Common myeloid progenitor, CD34-positive (primary cell): ENCODE results near the gene RAB3GAP2.
"Not testable (repeated sequence)": the region's sequence is repeated elsewhere in the genome, so short reads cannot be mapped to it uniquely, and the experiment has no call there.

ENCODE experiments used
- CTCF ChIA-PET: fragments of 350-600 bp; sonication (Branson Sonifier 250); formaldehyde crosslinking; loops from one replicate; lab custom pipeline; 2021; ENCODE audit warnings: antibody characterized with exemption; lab: Charles Lee
- POLR2A ChIA-PET: fragments of 350-600 bp; sonication (Branson Sonifier 250); formaldehyde crosslinking; loops from one replicate; lab custom pipeline; 2021; ENCODE audit warnings: antibody characterized with exemption; lab: Charles Lee
- DNase-seq, 3 donors: peaks; one replicate each; pipeline versions ENCODE4 v3.0.0 to v3.0.0-alpha.2; 2013
- H3K27ac ChIP-seq, 2 experiments: 1 replicate in 1 of 2; 2 replicates in 1 of 2; pipeline ENCODE4 v1.7.0; 2013; ENCODE audit warnings: inconsistent platforms in 2 of 2, low read length in 2 of 2, mild to moderate bottlenecking in 2 of 2, low read depth in 1 of 2, moderate library complexity in 1 of 2; ENCODE audit not compliant: severe bottlenecking in 2 of 2, insufficient read depth in 1 of 2, poor library complexity in 1 of 2
- H3K27me3 ChIP-seq, 5 experiments: replicated peaks in 2 of 5; 1 replicate in 3 of 5; 2 replicates in 2 of 5; pipeline versions ENCODE4 v1.6.1 to v1.7.0; 2013; ENCODE audit warnings: low read length in 4 of 5, mild to moderate bottlenecking in 2 of 5, moderate library complexity in 2 of 5, inconsistent platforms in 1 of 5; ENCODE audit not compliant: insufficient read depth in 5 of 5, control insufficient read depth in 4 of 5
- H3K36me3 ChIP-seq, 4 experiments: 1 replicate in 2 of 4; 2 replicates in 2 of 4; pipeline versions ENCODE4 v1.6.1 to v1.7.0; 2013; ENCODE audit warnings: low read length in 3 of 4, control low read depth in 1 of 4, mild to moderate bottlenecking in 1 of 4; ENCODE audit not compliant: control insufficient read depth in 4 of 4, insufficient read depth in 4 of 4
- H3K4me1 ChIP-seq, 4 experiments: 1 replicate in 3 of 4; 2 replicates in 1 of 4; pipeline versions ENCODE4 v1.6.1 to v1.7.1; 2013; ENCODE audit warnings: low read length in 3 of 4, mild to moderate bottlenecking in 3 of 4, control low read depth in 1 of 4, inconsistent platforms in 1 of 4, moderate library complexity in 1 of 4; ENCODE audit not compliant: control insufficient read depth in 4 of 4, insufficient read depth in 4 of 4; ENCODE audit errors: control extremely low read depth in 1 of 4
- H3K4me3 ChIP-seq, 7 experiments: 1 replicate in 4 of 7; 2 replicates in 3 of 7; pipeline versions ENCODE4 v1.5.1 to v1.7.0; 2013; ENCODE audit warnings: mild to moderate bottlenecking in 7 of 7, low read length in 6 of 7, moderate library complexity in 6 of 7, inconsistent platforms in 2 of 7, low read depth in 2 of 7, control low read depth in 1 of 7; ENCODE audit not compliant: insufficient read depth in 4 of 7, control insufficient read depth in 1 of 7; ENCODE audit errors: extremely low read depth in 1 of 7
- H3K9me3 ChIP-seq, 5 experiments: 1 replicate in 4 of 5; 2 replicates in 1 of 5; pipeline versions ENCODE4 v1.6.1 to v1.7.1; 2013; ENCODE audit warnings: low read length in 4 of 5, mild to moderate bottlenecking in 2 of 5, inconsistent platforms in 1 of 5, low read depth in 1 of 5, moderate library complexity in 1 of 5; ENCODE audit not compliant: control insufficient read depth in 4 of 5, insufficient read depth in 2 of 5; ENCODE audit errors: control extremely low read depth in 1 of 5
- WGBS: methylation state at CpG from one replicate; pipeline ENCODE4 v1.1.5; 2013; ENCODE audit not compliant: insufficient coverage; 5-methylcytosine and 5-hydroxymethylcytosine counted together

The RAB3GAP2 gene

DNA sequence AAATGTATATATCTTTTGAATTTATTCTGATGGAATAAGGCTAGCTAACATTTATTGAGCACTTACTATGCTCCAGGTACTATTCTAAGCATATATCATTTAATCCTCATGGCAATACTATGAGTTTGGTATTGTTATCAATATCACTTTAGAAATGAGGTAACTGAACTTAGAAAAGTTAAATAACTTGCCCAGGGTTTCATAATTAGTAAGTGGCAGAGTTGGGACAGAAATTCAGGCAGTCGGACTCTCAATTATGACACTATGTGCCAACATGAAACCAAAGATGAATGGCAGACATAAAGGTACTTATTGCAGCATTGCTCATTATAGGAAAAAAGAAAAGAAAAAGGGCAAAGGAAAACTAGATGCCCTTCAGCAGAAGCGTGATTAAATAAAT is 48.2 kb downstream of the RAB3GAP2 start:
- Histone ChIP-seq H3K4me1 (peaks cover 0 to 10% (median 2%) of the 10 kb centered on the region in 4 experiments), H3K9me3 (no peaks in the 10 kb centered on the region), H3K27me3 (no peaks in the 10 kb centered on the region), H3K27ac (no peak overlapping the region), H3K36me3 (peaks cover 0 to 29% (median 6%) of the 10 kb centered on the region in 4 experiments), H3K4me3 (no peak overlapping the region)
- POLR2A ChIA-PET: no interaction called here
- no CpG with 5 or more reads among the region's 2 CpGs for WGBS
- no peak for DNase-seq
- CTCF ChIA-PET: interaction anchor here (1.0 kb wide), 1 partner anchor 15 kb away, joined by 3 read pairs; no protein-coding TSS in a partner anchor

DNA sequence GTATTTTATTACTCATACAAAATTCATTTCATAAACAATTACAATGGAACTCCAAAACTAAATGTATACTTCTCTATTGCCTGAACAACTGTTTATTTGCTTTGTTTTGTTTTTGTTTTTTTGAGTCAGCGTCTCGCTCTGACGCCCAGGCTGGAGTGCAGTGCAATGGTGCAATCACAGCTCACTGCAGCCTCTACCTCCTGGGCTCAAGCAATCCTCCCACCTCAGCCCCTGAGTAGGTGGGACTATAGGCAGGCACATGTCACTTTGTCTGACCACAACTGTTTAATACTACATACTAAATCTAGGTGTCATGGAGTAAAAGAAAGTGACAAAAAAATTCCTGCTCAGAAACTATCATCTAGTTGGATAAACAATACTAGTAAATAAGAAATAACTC is 49.3 kb downstream of the RAB3GAP2 start:
- DNase-seq: no peak
- no peaks in the 10 kb centered on the region for H3K9me3 ChIP-seq
- WGBS: no CpG with 5 or more reads among the region's 3 CpGs
- ChIA-PET CTCF (no interaction called here), POLR2A (no interaction called here)
- H3K27ac ChIP-seq: no peak overlapping the region
- no peak overlapping the region for H3K4me3 ChIP-seq
- H3K4me1 ChIP-seq: peaks cover 0 to 10% (median 2%) of the 10 kb centered on the region in 4 experiments
- peaks cover 0 to 25% (median 5%) of the 10 kb centered on the region in 4 experiments for H3K36me3 ChIP-seq
- H3K27me3 ChIP-seq: no peaks in the 10 kb centered on the region

DNA sequence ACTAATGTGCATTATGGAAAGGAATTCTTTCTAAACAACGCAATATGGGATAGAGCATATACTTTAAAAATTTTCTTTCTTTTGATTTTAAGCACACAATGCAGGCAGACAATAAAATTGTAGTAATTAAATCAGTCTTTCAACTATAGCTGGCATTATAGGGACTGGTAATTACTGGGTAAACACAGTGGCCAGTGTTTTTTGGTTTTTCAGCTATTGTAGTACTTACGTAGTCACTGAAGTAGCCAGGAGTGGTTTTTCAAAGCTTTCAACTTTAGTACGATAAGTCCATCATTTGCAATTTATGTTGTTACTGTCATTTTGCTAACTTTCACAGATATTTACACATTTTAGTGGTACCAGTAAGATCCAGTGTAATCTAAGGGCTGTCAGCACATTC is 50.6 kb downstream of the RAB3GAP2 start:
- Histone ChIP-seq H3K36me3 (peaks cover 0 to 16% (median 5%) of the 10 kb centered on the region in 4 experiments), H3K9me3 (no peaks in the 10 kb centered on the region), H3K27ac (no peak overlapping the region), H3K4me3 (no peak overlapping the region), H3K27me3 (no peaks in the 10 kb centered on the region), H3K4me1 (peaks cover 0 to 5% (median 0%) of the 10 kb centered on the region in 4 experiments)
- no peak for DNase-seq
- WGBS: no CpG with 5 or more reads among the region's 3 CpGs
- CTCF ChIA-PET: interaction anchor here (1.2 to 7.0 kb wide), 2 partner anchors 7 to 555 kb away, joined by 3 to 37 read pairs; no protein-coding TSS in a partner anchor
- POLR2A ChIA-PET: no interaction called here

DNA sequence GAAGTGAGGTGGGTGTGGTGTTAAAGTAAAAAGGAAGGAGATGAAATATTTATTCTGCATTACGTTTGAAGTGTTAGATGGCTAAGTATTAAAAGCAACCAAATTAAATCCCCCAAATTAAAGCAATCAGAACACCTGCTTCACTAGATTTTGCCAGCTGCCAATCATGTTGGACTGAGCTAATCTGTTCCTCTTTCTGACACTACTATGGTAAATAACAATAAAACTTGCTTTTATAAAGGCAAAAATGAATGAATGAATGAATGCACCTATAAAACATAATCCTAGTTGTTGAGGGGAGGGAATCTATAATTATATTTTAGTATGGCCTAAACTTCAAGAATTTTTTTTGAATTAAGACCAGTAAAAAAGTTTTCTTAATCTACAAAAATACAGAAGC is 51.0 kb downstream of the RAB3GAP2 start:
- no peak overlapping the region for H3K4me3 ChIP-seq
- no peaks in the 10 kb centered on the region for H3K9me3 ChIP-seq
- CTCF ChIA-PET: interaction anchor here (1.2 to 7.0 kb wide), 2 partner anchors 8 to 555 kb away, joined by 3 to 37 read pairs; no protein-coding TSS in a partner anchor
- H3K36me3 ChIP-seq: peaks cover 0 to 12% (median 5%) of the 10 kb centered on the region in 4 experiments
- POLR2A ChIA-PET: no interaction called here
- no peak for DNase-seq
- H3K27ac ChIP-seq: no peak overlapping the region
- H3K27me3 ChIP-seq: no peaks in the 10 kb centered on the region
- peaks cover 0 to 5% (median 0%) of the 10 kb centered on the region in 4 experiments for H3K4me1 ChIP-seq
- WGBS: no CpG with 5 or more reads among the region's 1 CpG

DNA sequence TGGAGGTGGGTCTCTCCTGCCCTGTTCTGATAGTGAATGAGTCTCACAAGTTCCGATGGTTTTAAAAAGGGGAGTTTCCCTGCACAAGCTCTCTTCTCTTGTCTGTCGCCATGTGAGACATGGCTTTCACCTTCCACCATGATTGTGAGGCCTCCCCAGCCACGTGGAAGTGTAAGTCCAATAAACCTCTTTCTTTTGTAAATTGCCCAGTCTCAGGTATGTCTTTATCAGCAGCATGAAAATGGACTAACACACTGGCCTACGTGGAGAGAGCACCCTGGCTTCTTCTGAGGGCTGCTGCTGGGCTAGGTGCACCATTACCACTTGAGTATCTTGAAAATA is 51.6 kb downstream of the RAB3GAP2 start:
- H3K27ac ChIP-seq, H3K4me3 ChIP-seq, H3K9me3 ChIP-seq, DNase-seq, H3K4me1 ChIP-seq, POLR2A ChIA-PET, H3K36me3 ChIP-seq, H3K27me3 ChIP-seq: not testable (repeated sequence)
- CTCF ChIA-PET: interaction anchor here (7.0 kb wide), 1 partner anchor 8 kb away, joined by 37 read pairs; no protein-coding TSS in a partner anchor
- whole genome bisulfite sequencing: 97% methylated on average over 3 of the region's 4 CpGs

DNA sequence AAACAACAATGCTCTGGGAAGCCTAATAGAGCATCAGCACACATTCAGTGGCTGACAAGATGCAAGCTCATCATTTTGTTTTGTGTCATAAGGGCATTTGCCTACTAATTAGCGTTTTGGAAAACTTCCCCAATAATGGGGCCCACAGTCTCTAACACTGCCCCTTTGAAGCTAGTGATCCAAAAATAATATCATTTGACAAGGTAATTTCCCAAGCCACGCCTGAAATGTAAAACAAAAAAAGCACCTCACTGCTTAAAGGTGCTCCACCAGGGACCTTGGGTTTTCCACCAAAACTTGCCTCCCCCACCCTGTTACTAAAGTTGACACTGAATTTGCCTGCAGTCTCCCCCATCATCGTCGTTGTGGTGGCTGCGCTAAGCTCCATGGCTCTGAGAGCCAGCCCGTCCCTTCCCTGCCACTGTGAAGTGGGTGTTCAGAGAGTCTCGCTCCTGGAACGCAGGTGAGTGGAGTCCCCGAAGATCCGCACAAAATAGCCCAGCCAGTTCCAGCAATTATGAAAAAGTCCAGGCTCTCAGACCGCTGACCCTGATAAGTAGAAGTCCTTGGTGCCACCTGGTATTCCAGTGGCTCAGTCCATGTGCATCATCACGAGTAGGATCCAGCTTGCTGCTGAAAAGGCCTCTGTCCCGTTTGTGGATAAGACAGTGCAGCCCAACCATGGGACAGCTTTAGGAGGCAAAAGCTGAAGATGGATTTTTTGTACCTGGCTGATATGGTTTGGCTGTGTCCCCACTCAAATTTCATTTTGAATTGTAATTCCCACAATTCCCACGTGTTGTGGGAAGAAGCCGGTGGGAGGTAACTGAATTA is 52.2 kb downstream of the RAB3GAP2 start:
- Histone ChIP-seq H3K27me3 (no peaks in the 10 kb centered on the region), H3K27ac (no peak overlapping the region), H3K9me3 (no peaks in the 10 kb centered on the region), H3K4me1 (peaks cover 0 to 5% (median 2%) of the 10 kb centered on the region in 4 experiments), H3K4me3 (no peak overlapping the region), H3K36me3 (peaks cover 0 to 5% (median 2%) of the 10 kb centered on the region in 4 experiments)
- ChIA-PET CTCF (interaction anchor here (1.1 to 7.0 kb wide), 3 partner anchors 9 to 229 kb away, joined by 3 to 37 read pairs (median 3); no protein-coding TSS in a partner anchor), POLR2A (no interaction called here)
- DNase-seq: no peak
- 97% methylated on average over 13 of the region's 15 CpGs for WGBS

DNA sequence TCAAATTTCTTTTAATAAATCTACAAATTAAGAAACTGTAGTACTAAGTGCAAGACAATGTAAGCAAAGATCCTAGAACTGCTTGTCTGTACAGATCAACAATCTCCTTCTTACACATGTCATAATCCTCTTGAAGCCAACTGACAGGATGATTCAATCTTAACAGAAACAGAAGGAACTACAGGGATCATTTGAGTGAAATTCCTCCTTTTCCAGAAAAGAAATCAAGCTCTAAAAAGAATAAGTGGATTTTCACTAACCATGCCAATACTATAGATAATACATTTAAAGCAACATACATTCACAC is 53.2 kb downstream of the RAB3GAP2 start:
- Histone ChIP-seq H3K36me3 (peaks cover 0 to 5% (median 1%) of the 10 kb centered on the region in 4 experiments), H3K4me3 (no peak overlapping the region), H3K4me1 (peaks cover 0 to 5% (median 2%) of the 10 kb centered on the region in 4 experiments), H3K9me3 (no peaks in the 10 kb centered on the region), H3K27me3 (no peaks in the 10 kb centered on the region), H3K27ac (no peak overlapping the region)
- POLR2A ChIA-PET: no interaction called here
- CTCF ChIA-PET: interaction anchor here (0.6 to 7.0 kb wide), 10 partner anchors 10 to 228 kb away, joined by 3 to 37 read pairs (median 4); no protein-coding TSS in a partner anchor
- DNase-seq: no peak
